Progenitor cell of endocrine pancreas (in vitro differentiated cells): ENCODE results near the gene MASP1. TPM values are rescaled to one million over a fixed set of nuclear protein-coding genes. Genes with fewer than 3 reads are reported as not detected.
"Not testable (repeated sequence)": the region's sequence is repeated elsewhere in the genome, so short reads cannot be mapped to it uniquely, and the experiment has no call there.

ENCODE experiments used
- DNase-seq: peaks from one replicate; pipeline ENCODE4 v3.0.0; 2021; ENCODE audit warnings: low spot score; ENCODE audit not compliant: unreplicated experiment
- H3K27ac Mint-ChIP-seq: 2 replicates; pipeline ENCODE4 v1.8.0; 2021; ENCODE audit warnings: mild to moderate bottlenecking, moderate library complexity, mixed read lengths
- H3K27me3 Mint-ChIP-seq: 2 replicates; pipeline ENCODE4 v1.8.0; 2021; ENCODE audit warnings: mixed read lengths
- H3K36me3 Mint-ChIP-seq: 2 replicates; pipeline ENCODE4 v1.8.0; 2022; ENCODE audit warnings: mixed read lengths; ENCODE audit not compliant: insufficient read depth
- H3K4me1 Mint-ChIP-seq: 2 replicates; pipeline ENCODE4 v1.8.0; 2021; ENCODE audit warnings: low read depth, mixed read lengths
- H3K4me3 Mint-ChIP-seq: 2 replicates; pipeline ENCODE4 v1.8.0; 2021; ENCODE audit warnings: low read depth, mild to moderate bottlenecking, moderate library complexity, mixed read lengths
- H3K9me3 Mint-ChIP-seq: 2 replicates; pipeline ENCODE4 v1.8.0; 2021; ENCODE audit warnings: low read depth, mixed read lengths
- total RNA-seq: library from RNA; stranded (reverse); gene quantifications from 2 replicates; pipeline ENCODE4 v1.2.1, GENCODE V29; 2021
- TF ChIP-seq, protein P1 (sequence below): fragments of 200-600 bp; sonication (generic); IDR thresholded peaks from one replicate; pipeline ENCODE4 v1.5.0; 2021; ENCODE audit warnings: antibody characterized with exemption, mild to moderate bottlenecking; ENCODE audit not compliant: unreplicated experiment

MASP1 gene
- total RNA-seq, 1 donor from 2014 or later, result 0.60 TPM

DNA sequence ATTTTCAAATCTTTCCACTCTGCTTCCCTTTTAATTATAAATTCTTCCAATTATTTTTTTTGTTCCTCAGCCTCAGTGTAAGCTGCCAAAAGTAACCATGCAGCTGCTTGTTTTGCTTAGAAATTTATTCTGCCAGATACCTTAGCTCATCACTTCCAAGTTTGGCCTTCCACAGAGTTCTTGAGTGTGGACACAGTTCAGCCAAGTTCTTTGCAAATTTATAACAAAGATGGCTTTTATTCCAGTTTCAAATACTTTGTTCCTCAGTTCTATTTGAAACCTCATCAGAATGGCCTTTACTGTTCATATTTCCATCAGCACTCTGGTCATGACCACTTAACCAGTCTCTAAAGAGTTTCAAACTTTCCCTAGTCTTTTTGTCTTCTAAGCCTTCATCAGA is 83.9 kb downstream of the MASP1 start:
- peaks cover 13% of the 10 kb centered on the region for H3K9me3 Mint-ChIP-seq
- H3K27ac Mint-ChIP-seq, result no peak overlapping the region

DNA sequence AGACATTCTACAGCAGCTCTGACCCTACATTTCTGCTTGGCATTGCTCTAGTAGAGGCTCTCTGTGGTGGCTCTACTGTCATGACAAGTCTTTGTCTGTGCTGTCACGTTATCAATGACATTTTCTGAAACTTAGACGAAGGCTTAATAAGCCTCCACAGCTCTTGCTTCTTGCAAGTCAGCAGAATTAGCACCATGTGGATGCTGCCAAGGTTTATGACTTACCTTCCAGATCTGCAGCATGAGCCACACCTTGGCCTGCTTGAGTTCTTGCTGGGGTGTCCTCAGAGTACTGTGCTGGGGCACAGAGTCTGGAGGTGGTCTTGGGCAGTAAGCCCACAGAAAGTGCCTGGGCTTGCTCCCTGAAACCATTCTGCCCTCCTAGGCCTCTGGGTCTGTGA is 84.5 kb downstream of the MASP1 start:
- H3K4me1 Mint-ChIP-seq, result peaks cover 14% of the 10 kb centered on the region
- peaks cover 13% of the 10 kb centered on the region for H3K9me3 Mint-ChIP-seq
- H3K4me3 Mint-ChIP-seq, result no peak overlapping the region
- H3K27ac Mint-ChIP-seq, result no peak overlapping the region
- H3K36me3 Mint-ChIP-seq, result peaks cover 1% of the 10 kb centered on the region
- peaks cover 33% of the 10 kb centered on the region for H3K27me3 Mint-ChIP-seq
- TF ChIP-seq, protein P1, sequence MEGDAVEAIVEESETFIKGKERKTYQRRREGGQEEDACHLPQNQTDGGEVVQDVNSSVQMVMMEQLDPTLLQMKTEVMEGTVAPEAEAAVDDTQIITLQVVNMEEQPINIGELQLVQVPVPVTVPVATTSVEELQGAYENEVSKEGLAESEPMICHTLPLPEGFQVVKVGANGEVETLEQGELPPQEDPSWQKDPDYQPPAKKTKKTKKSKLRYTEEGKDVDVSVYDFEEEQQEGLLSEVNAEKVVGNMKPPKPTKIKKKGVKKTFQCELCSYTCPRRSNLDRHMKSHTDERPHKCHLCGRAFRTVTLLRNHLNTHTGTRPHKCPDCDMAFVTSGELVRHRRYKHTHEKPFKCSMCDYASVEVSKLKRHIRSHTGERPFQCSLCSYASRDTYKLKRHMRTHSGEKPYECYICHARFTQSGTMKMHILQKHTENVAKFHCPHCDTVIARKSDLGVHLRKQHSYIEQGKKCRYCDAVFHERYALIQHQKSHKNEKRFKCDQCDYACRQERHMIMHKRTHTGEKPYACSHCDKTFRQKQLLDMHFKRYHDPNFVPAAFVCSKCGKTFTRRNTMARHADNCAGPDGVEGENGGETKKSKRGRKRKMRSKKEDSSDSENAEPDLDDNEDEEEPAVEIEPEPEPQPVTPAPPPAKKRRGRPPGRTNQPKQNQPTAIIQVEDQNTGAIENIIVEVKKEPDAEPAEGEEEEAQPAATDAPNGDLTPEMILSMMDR, result no peak
- no peak for DNase-seq

More for the DNA sequence above, 83.9 kb downstream of the MASP1 start:
- H3K4me1 Mint-ChIP-seq, result peaks cover 14% of the 10 kb centered on the region
- no peak overlapping the region for H3K4me3 Mint-ChIP-seq
- TF ChIP-seq, protein P1, result no peak
- H3K27me3 Mint-ChIP-seq, result peaks cover 33% of the 10 kb centered on the region
- peaks cover 1% of the 10 kb centered on the region for H3K36me3 Mint-ChIP-seq
- no peak for DNase-seq

DNA sequence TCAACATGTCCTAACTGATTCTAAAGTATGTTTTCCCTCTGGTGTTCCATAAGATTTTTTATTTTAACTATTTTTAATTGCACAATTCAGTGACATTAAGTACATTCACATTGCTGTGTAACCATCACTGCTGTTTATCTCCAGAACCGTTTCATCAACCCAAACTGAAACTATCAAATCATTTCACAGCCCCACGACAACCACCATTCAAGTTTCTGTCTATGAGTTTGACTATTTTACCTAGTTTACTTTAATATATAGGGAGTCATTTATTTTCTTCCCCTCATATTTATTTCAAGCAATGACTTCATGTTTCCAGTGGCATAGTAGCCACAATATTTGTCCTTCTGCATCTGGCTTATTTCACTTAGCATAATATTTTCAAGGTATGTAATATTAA is 85.9 kb downstream of the MASP1 start:
- TF ChIP-seq, protein P1, result no peak
- H3K27ac Mint-ChIP-seq, result no peak overlapping the region
- peaks cover 13% of the 10 kb centered on the region for H3K9me3 Mint-ChIP-seq
- H3K4me3 Mint-ChIP-seq, result no peak overlapping the region
- peaks cover 7% of the 10 kb centered on the region for H3K4me1 Mint-ChIP-seq
- H3K27me3 Mint-ChIP-seq, result peaks cover 35% of the 10 kb centered on the region
- no peak for DNase-seq
- H3K36me3 Mint-ChIP-seq, result peaks cover 1% of the 10 kb centered on the region

DNA sequence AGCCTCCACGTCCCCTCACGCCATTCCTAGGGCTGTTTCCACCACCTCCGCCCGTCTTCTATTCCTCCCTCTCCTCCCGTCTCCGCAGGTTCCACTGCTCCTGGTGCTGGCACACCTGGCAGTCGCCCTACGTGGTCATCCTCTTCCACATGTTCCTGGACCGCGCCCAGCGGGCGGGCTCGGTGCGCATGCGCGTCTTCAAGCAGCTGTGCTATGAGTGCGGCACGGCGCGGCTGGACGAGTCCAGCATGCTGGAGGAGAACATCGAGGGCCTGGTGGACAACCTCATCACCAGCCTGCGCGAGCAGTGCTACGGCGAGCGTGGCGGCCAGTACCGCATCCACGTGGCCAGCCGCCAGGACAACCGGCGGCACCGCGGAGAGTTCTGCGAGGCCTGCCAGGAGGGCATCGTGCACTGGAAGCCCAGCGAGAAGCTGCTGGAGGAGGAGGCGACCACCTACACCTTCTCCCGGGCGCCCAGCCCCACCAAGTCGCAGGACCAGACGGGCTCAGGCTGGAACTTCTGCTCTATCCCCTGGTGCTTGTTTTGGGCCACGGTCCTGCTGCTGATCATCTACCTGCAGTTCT is 92.0 kb downstream of the MASP1 start:
- not testable (repeated sequence) for H3K9me3 Mint-ChIP-seq, H3K36me3 Mint-ChIP-seq, H3K4me1 Mint-ChIP-seq, H3K4me3 Mint-ChIP-seq, DNase-seq
- H3K27me3 Mint-ChIP-seq, result peaks cover 36% of the 10 kb centered on the region
- H3K27ac Mint-ChIP-seq, result peak overlapping the region; percentile 53

DNA sequence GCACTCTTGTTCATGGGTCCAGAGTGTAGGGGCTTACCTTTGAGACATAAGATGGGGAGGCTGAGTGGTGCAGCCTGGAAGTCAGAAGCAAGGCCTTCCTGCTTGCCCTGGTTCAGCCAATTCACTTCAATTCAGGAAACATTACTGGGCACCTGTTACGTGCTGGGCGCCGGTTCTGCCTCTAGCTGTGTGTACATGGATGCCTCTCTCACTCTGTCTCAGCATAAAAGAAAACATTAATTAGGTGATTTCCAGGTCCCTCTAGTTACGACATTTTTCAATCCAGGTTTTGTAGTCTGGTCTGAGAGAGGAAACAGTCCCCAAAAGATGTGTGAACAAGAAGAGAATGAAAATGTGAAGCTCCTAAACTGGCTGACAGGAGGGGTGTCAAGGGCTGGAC is 93.0 kb downstream of the MASP1 start:
- Mint-ChIP-seq H3K27ac (no peak overlapping the region), H3K9me3 (no peaks in the 10 kb centered on the region), H3K36me3 (no peaks in the 10 kb centered on the region), H3K4me1 (no peaks in the 10 kb centered on the region), H3K27me3 (peaks cover 39% of the 10 kb centered on the region), H3K4me3 (no peak overlapping the region)
- DNase-seq, result no peak
- TF ChIP-seq, protein P1, result no peak

DNA sequence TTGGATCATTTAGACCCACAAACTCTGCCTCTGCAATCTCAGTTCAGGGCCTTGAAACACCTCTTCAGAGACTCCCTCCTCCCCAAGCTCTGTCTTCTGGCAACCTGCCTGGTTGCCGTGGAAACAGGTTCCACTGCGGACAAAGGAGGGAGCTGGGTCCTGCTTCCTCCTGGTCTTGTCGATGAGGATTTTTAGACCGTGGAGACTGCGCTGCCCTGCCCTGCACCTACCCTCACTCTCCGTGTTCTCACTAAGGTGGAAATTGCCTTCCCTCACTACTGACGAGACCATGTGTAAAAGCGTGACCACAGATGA is 94.2 kb downstream of the MASP1 start, which contains the start of gene RTP1:
RTP1 (plus strand) TSS at position 152 of the 315 bp plus-strand sequence; CDS start at position 182, 30 bp downstream.
- no peak within 1 kb of the TSS for H3K27ac Mint-ChIP-seq
- no peak for DNase-seq
- H3K27me3 Mint-ChIP-seq, result peaks cover 27% of the 10 kb centered on the region
- H3K4me3 Mint-ChIP-seq, result no peak within 1 kb of the TSS
- TF ChIP-seq, protein P1, result no peak
- H3K4me1 Mint-ChIP-seq, result no peaks in the 10 kb centered on the region
- no peaks in the 10 kb centered on the region for H3K9me3 Mint-ChIP-seq
- no peaks in the 10 kb centered on the region for H3K36me3 Mint-ChIP-seq
